Skeletal muscle tissue (tissue), 4 donors: Measurements from ENCODE around the gene ASRGL1. TPM values are rescaled to one million over a fixed set of nuclear protein-coding genes. Genes with fewer than 3 reads are reported as not detected.

ENCODE experiments used
- H3K27ac ChIP-seq: one replicate; pipeline ENCODE4 v1.7.0; 2013; ENCODE audit warnings: mild to moderate bottlenecking, low read depth, low read length, inconsistent platforms
- H3K27me3 ChIP-seq, 3 donors: one replicate each; pipeline ENCODE4 v1.7.0; 2013; ENCODE audit warnings: low read length in 3 of 3; ENCODE audit not compliant: control insufficient read depth in 3 of 3, insufficient read depth in 3 of 3
- H3K36me3 ChIP-seq, 3 donors: one replicate each; pipeline ENCODE4 v1.7.0; 2013; ENCODE audit warnings: low read length in 3 of 3; ENCODE audit not compliant: control insufficient read depth in 3 of 3, insufficient read depth in 3 of 3
- H3K4me1 ChIP-seq, 3 donors: one replicate each; pipeline ENCODE4 v1.7.0; 2013; ENCODE audit warnings: low read length in 3 of 3, mild to moderate bottlenecking in 3 of 3; ENCODE audit not compliant: control insufficient read depth in 3 of 3, insufficient read depth in 3 of 3
- H3K4me3 ChIP-seq, 3 donors: one replicate each; pipeline ENCODE4 v1.7.0; 2013; ENCODE audit warnings: low read length in 3 of 3
- H3K9ac ChIP-seq, 3 donors: one replicate each; pipeline ENCODE4 v1.7.0; 2013; ENCODE audit warnings: low read length in 3 of 3, mild to moderate bottlenecking in 3 of 3, moderate library complexity in 2 of 3, low read depth in 1 of 3
- H3K9me3 ChIP-seq, 3 donors: one replicate each; pipeline ENCODE4 v1.7.0; 2013; ENCODE audit warnings: low read length in 3 of 3; ENCODE audit not compliant: control insufficient read depth in 3 of 3
- total RNA-seq: library from RNA; depleted of rRNA; stranded (reverse); fragments of >200 nt; gene quantifications from one replicate; pipeline ENCODE4 v1.2.3, GENCODE V29; 2014
- donor health status: Osteomylitis.

The ASRGL1 gene
- total RNA-seq, 1 donor from 2014 or later: 3.7 TPM

GRCh38 chr11:62433141-62433903, 96.1 kb downstream of the ASRGL1 start:
- Histone ChIP-seq H3K9ac (peak overlapping the region in 1 of 3 donors; percentile 28), H3K27ac (peak overlapping the region; percentile 3), H3K27me3 (no peaks in the 10 kb centered on the region), H3K4me1 (peaks cover 3 to 5% (median 4%) of the 10 kb centered on the region in 3 donors), H3K9me3 (no peaks in the 10 kb centered on the region), H3K36me3 (no peaks in the 10 kb centered on the region), H3K4me3 (no peak overlapping the region)

DNA sequence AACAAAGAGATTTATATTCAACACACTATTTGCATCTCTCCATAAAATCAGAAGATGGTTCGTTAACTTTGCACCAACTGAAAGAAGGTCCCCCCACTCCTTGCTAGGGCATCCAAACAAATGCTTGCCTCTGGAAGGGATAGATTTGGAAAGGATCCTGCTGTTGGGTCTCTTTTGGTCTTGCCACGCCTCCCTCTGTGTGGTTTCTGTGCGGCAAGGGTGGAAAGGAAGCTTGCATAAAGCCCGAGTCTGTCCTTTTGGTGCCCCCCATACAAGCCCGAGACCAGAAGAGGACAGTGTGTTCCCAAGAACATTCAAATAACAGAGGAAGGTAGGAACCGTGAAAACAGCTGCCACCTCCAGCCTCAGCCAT, 96.6 kb downstream of the ASRGL1 start:
- Histone ChIP-seq H3K27me3 (no peaks in the 10 kb centered on the region), H3K9me3 (no peaks in the 10 kb centered on the region), H3K36me3 (no peaks in the 10 kb centered on the region), H3K4me3 (no peak overlapping the region), H3K4me1 (peaks cover 3 to 5% (median 4%) of the 10 kb centered on the region in 3 donors), H3K27ac (peak overlapping the region; percentile 3), H3K9ac (peak overlapping the region in 1 of 3 donors; percentile 28)

GRCh38 chr11:62435846-62436660, 98.8 kb downstream of the ASRGL1 start:
- Histone ChIP-seq H3K9ac (no peak overlapping the region), H3K9me3 (no peaks in the 10 kb centered on the region), H3K4me3 (no peak overlapping the region), H3K4me1 (peaks cover 10 to 16% (median 12%) of the 10 kb centered on the region in 3 donors), H3K27me3 (no peaks in the 10 kb centered on the region), H3K36me3 (no peaks in the 10 kb centered on the region), H3K27ac (no peak overlapping the region)

- H3K9me3 ChIP-seq: no peaks in the 10 kb centered on the region
- no peak overlapping the region for H3K4me3 ChIP-seq
- no peaks in the 10 kb centered on the region for H3K36me3 ChIP-seq
- H3K4me1 ChIP-seq: peaks cover 10 to 16% (median 11%) of the 10 kb centered on the region in 3 donors
- no peak overlapping the region for H3K9ac ChIP-seq
- H3K27me3 ChIP-seq: no peaks in the 10 kb centered on the region
- H3K27ac ChIP-seq: no peak overlapping the region
Observed at GRCh38 chr11:62437616-62438015, 100.4 kb downstream of the ASRGL1 start.

GRCh38 chr11:62438641-62439040, 101.4 kb downstream of the ASRGL1 start:
- H3K9ac ChIP-seq: no peak overlapping the region
- H3K4me3 ChIP-seq: no peak overlapping the region
- no peaks in the 10 kb centered on the region for H3K36me3 ChIP-seq
- no peaks in the 10 kb centered on the region for H3K9me3 ChIP-seq
- no peak overlapping the region for H3K27ac ChIP-seq
- peaks cover 11 to 16% (median 13%) of the 10 kb centered on the region in 3 donors for H3K4me1 ChIP-seq
- no peaks in the 10 kb centered on the region for H3K27me3 ChIP-seq

- no peaks in the 10 kb centered on the region for H3K27me3 ChIP-seq
- H3K36me3 ChIP-seq: no peaks in the 10 kb centered on the region
- no peaks in the 10 kb centered on the region for H3K9me3 ChIP-seq
- peaks cover 23 to 25% (median 24%) of the 10 kb centered on the region in 3 donors for H3K4me1 ChIP-seq
- peak overlapping the region in 2 of 3 donors; percentile 25 to 27 for H3K9ac ChIP-seq
- peak overlapping the region; percentile 60 for H3K27ac ChIP-seq
- H3K4me3 ChIP-seq: peak overlapping the region in 2 of 3 donors; percentile 14 to 48
Observed at GRCh38 chr11:62439785-62440602, 102.7 kb downstream of the ASRGL1 start.

Other genes starting within 250 kb of the ASRGL1 start
- 6.8 TPM for gene INCENP, start 213.4 kb upstream of the ASRGL1 start, total RNA-seq
- not detected for gene SCGB1D1, start 147.2 kb upstream of the ASRGL1 start, total RNA-seq
- not detected for gene SCGB2A1, start 128.8 kb upstream of the ASRGL1 start, total RNA-seq
- gene SCGB1D2, start 95.2 kb upstream of the ASRGL1 start, total RNA-seq: not detected
- gene SCGB2A2, start 67.3 kb upstream of the ASRGL1 start, total RNA-seq: not detected
- gene SCGB1D4, start 38.4 kb upstream of the ASRGL1 start, total RNA-seq: not detected
- gene SCGB1A1, start 81.6 kb downstream of the ASRGL1 start, total RNA-seq: not detected
- gene AHNAK, start 209.4 kb downstream of the ASRGL1 start, total RNA-seq: 432 TPM
- 2,520 TPM for gene EEF1G, start 236.4 kb downstream of the ASRGL1 start, total RNA-seq